COLO668 (cell line): ENCODE data around the gene MAPKAP1.
"Not testable (repeated sequence)": the region's sequence is repeated elsewhere in the genome, so short reads cannot be mapped to it uniquely, and the experiment has no call there.

ENCODE experiments used
- DNase-seq: peaks from one replicate; lab custom pipeline; 2025; ENCODE audit not compliant: unreplicated experiment; lab: John Stamatoyannopoulos, UW

Gene MAPKAP1

GRCh38 chr9:125568621-125569020, 138.4 kb downstream of the MAPKAP1 start:
- DNase-seq = no peak

- DNase-seq = not testable (repeated sequence)
Measured at GRCh38 chr9:125566051-125566450, 141.0 kb downstream of the MAPKAP1 start.

- DNase-seq = no peak
Measured at GRCh38 chr9:125565126-125565525, 141.9 kb downstream of the MAPKAP1 start.

- DNase-seq = no peak
Measured at GRCh38 chr9:125564631-125565030, 142.4 kb downstream of the MAPKAP1 start.

GRCh38 chr9:125561509-125562148, 145.4 kb downstream of the MAPKAP1 start:
- DNase-seq = no peak

- DNase-seq = no peak
Measured at GRCh38 chr9:125559894-125560293, 147.1 kb downstream of the MAPKAP1 start.

- no peak for DNase-seq
Measured at GRCh38 chr9:125559194-125559593, 147.8 kb downstream of the MAPKAP1 start.

- peak; percentile 54 for DNase-seq
Measured at GRCh38 chr9:125558453-125559092, 148.4 kb downstream of the MAPKAP1 start.

- no peak for DNase-seq
Measured at GRCh38 chr9:125556046-125556721, 150.8 kb downstream of the MAPKAP1 start.

- DNase-seq = no peak
Measured at GRCh38 chr9:125554726-125555125, 152.3 kb downstream of the MAPKAP1 start.

- no peak for DNase-seq
Measured at GRCh38 chr9:125551781-125552180, 155.2 kb downstream of the MAPKAP1 start.

GRCh38 chr9:125549891-125550885, 156.8 kb downstream of the MAPKAP1 start:
- DNase-seq = no peak

- DNase-seq = no peak
Measured at GRCh38 chr9:125549465-125549871, 157.5 kb downstream of the MAPKAP1 start.

GRCh38 chr9:125549039-125549438, 158.0 kb downstream of the MAPKAP1 start:
- DNase-seq = no peak

- no peak for DNase-seq
Measured at GRCh38 chr9:125548141-125548540, 158.9 kb downstream of the MAPKAP1 start.

- no peak for DNase-seq
Measured at GRCh38 chr9:125547368-125547767, 159.6 kb downstream of the MAPKAP1 start.

- no peak for DNase-seq
Measured at GRCh38 chr9:125545845-125546244, 161.2 kb downstream of the MAPKAP1 start.

- no peak for DNase-seq
Measured at GRCh38 chr9:125544988-125545651, 161.9 kb downstream of the MAPKAP1 start.

GRCh38 chr9:125544484-125544883, 162.5 kb downstream of the MAPKAP1 start:
- DNase-seq = no peak

- peak; percentile 85 for DNase-seq
Measured at GRCh38 chr9:125541840-125542243, 165.2 kb downstream of the MAPKAP1 start.
